GM19455 (cell line): ENCODE results near the gene MB.
"Not testable (repeated sequence)": the region's sequence is repeated elsewhere in the genome, so short reads cannot be mapped to it uniquely, and the experiment has no call there.

Experiments
- ATAC-seq: cut with Tn5 transposase; IDR thresholded peaks from one replicate; pipeline ENCODE4 v1.9.1; 2021; ENCODE audit not compliant: unreplicated experiment

MB gene

GRCh38 chr22:35638001-35638400, 20.9 kb upstream of the MB start:
- ATAC-seq = no peak

- no peak for ATAC-seq
Observed at GRCh38 chr22:35637254-35637653, 20.1 kb upstream of the MB start.

GRCh38 chr22:35634943-35635540, 17.9 kb upstream of the MB start:
- ATAC-seq = no peak

GRCh38 chr22:35634015-35634414, 16.9 kb upstream of the MB start:
- ATAC-seq = no peak

DNA sequence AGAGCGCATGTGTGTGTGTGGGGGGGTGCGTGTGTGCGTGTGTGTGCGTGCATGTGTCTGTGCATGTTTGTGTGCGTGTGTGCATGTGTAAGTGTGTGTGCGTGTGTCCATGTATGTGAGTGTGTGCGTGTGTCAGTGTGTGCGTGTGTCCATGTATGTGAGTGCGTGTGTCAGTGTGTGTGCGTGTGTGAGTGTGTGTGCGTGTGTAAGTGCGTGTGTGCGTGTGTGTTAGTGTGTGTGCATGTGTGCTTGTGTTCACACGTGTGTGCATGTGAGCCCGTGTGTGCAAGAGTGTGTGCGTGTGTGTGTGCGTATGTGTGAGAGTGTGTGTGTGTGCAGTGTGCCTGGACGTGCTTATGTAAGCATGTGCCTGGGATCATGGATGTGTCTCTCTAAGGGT, 16.4 kb upstream of the MB start:
- ATAC-seq = no peak

GRCh38 chr22:35632935-35633334, 15.8 kb upstream of the MB start:
- ATAC-seq = no peak

GRCh38 chr22:35631597-35631996, 14.5 kb upstream of the MB start:
- no peak for ATAC-seq

DNA sequence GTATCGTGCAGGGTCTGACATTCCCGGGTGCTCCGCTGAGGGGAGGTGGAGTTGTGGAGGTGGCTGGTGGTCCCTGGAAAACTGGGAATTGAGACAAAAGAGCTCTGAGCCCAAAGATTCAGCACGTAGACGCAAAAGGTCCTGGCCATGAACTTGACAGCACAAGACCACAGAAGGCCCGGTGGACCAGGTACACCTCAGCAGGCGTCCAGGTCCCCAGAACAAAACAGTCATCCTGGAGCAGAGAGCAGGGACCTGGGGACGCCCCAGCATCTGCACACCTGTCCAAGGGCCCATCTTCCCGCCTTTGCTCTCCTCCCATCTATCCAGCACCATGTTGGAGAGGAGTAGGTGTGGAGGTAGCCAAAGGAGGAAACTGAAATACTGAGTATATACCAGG, 13.8 kb upstream of the MB start:
- no peak for ATAC-seq

- ATAC-seq = no peak
Observed at GRCh38 chr22:35630387-35630793, 13.3 kb upstream of the MB start.

DNA sequence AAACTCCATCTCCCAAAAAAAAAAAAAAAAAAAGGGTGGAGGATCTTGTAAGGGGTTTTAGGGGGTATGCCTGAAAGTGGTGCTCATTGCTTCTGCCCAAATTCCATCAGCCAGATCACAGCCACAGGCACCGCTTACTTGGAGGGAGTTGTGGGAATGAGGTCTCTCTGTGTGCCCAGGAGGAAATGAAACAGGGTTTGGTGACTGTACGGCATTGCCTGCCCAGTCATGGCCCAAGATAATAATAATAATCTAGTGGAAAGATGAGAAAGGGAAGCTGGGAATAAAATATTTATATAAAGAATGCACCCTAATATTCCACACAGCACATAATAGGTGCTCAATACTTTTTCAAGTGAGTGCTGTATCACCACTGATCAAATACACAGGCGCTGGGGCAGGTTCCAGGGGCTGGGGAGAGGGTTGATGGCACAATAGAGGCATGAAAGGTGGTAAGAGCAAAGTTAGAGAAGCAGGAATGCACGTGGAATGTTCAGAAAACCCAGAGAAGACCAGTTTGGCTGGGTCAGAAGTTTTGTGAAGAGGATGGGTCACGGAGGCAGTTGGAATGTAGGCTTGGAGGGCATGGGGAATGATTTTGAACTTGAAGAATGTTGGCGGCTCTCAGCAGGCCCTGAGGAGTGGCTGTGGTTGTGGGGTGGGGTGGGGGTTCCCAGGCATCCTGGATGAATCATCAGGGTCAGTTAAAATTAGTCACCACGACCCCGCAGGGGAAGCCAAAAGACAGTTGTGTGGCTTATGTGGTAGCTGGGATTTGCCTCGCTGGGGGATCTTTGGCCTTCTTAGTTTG, 12.5 kb upstream of the MB start:
- no peak for ATAC-seq

GRCh38 chr22:35628732-35629131, 11.6 kb upstream of the MB start:
- no peak for ATAC-seq

GRCh38 chr22:35627267-35628041, 10.3 kb upstream of the MB start:
- ATAC-seq = no peak

- ATAC-seq = no peak
Observed at GRCh38 chr22:35625763-35626432, 8.8 kb upstream of the MB start.

GRCh38 chr22:35624547-35624946, 7.4 kb upstream of the MB start:
- ATAC-seq = no peak

GRCh38 chr22:35623885-35624284, 6.8 kb upstream of the MB start:
- not testable (repeated sequence) for ATAC-seq

DNA sequence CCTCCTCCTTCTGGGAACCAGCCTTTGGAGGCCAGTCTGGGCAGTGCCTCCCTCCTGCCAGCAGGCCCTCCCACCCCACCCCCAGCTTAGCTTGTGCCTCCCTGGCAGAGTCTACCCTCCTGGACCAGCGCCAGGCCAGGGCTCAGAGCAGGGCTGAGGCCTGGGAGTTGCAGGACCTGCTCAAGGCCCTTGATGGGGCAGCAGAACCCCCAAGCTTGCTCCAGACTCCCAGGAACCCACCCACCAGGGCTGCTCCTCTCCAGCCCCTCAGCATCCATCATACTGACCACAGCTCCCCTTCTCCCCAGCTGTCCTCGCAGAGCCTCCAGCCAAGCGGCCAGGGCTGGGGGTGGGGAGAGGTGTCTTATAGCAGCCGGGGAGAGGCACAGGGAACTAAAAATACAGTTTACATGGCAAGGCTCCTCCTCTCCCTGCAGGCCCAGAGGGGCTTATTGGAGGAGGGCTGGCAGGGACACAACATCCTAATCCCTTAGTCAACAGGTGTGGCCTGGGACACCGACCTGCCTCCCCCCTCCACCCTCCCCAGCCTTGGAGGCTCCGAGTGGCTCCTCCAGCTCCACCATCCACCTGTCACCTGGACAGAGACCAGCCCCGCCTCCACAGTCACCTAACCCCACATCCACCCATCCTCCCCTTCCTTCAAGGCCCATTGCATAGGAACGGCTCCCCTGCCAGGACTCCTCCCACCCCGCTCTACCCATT, 5.2 kb upstream of the MB start:
- ATAC-seq = no peak

DNA sequence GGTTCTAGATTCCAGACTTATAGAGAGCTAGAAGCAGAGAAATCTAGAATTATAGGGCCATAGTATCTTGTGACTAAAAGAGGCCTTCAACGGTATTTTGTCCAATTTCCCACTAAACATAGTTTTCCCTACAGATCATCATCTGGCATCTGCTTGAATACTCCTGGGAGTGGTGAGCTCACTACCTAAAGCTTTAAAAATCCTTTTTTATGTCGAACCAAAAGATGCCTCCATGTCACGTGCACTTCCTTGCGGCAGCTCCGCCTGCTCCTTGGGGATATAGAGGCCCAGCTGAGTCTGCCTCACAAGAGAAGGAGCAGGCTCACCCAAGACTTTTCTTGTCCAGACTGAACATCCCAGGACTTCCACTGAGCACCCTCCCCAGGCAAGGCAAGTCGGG, 4.3 kb upstream of the MB start:
- ATAC-seq = no peak

DNA sequence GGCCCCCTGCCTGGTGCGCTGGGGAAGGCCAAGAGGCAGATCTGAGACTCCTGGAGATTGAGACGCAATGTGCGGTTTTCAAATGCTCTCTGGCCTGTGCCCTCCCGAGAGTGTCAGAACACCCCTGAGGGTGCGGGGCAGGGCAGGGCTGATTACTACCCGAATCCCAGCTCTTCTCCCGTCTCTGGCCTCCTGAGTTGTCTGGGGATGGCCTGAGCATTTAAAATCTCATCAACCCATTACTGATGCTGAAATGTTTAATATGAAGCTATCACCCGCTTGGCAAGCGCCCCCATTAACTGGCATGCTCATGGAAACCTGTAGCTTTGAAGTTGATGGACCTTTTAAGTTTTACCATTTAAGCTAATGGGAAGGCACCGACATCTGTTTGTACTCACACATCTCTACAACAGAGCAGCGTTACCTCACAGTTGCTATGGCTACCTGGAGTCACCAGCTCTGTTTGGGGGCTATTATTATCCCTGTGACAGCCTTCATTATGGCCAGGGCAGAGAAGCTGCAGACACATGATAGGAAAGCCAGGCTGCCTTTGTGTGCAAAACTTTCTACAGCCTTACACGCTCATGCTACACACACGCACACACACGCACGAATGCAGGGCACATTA, 3.6 kb upstream of the MB start:
- ATAC-seq = no peak

DNA sequence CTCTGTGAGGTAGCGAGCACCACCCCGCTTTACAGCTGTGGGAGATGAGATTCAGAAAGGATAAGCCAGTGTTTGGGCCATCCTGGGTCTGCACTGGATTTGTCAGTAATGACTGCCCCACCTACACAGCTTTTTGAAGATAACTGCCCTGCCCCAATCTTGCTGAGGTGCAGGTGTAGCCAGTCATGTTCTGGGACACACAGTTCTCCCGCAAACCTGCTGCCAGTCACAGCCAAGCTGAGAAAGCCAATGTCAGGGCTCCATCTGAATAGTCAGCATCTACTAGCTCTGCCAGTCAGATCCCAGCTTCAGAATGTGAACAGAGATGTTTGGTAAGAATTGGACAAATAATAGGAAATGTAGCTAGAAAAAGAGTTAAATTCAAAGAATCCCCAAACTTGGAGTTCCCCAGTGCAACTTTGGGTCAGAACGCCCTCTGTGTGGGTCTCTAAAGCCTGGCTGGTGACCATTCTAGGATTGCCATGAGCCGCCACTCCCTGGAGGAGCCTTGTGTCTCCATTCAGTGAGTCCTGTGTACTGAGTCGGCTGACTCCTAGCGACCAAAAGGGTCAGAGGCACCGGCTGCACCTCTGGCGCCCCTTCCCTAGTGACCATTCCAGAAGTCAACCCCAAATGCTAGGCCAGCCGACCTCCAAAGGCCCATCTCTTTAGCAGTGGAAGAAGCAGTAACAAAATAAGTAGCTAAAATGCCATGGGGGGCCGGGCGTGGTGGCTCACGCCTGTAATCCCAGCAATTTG, 2.4 kb upstream of the MB start:
- no peak for ATAC-seq
